Measurements from ENCODE around the gene MYOG.

- TF ChIP-seq CTCF (optimal IDR thresholded peaks at IDR 0.05 in 1 of 3, IDR thresholded peaks at IDR 0.05 in 1 of 3, conservative IDR thresholded peaks at IDR 0.05 in 1 of 3; ENCODE audit: extremely low read depth in 1 of 3, insufficient read depth in 2 of 3, low read length in 3 of 3) (no peak), EZH2 (IDR thresholded peaks at IDR 0.05; ENCODE audit: low read length) (no peak)
These were observed 11.2 kb upstream of the MYOG start for GRCh38 chr1:203097001-203097400.
